Peyer's patch (tissue), 4 donors: ENCODE results near the gene PCNT. TPM values are rescaled to one million over a fixed set of nuclear protein-coding genes. Genes with fewer than 3 reads are reported as not detected.

Experiments
- DNase-seq, 3 donors: peaks; one replicate each; pipeline ENCODE4 v3.0.0-alpha.2; 2017 to 2019
- H3K27ac ChIP-seq, 4 donors: fragments of 200-600 bp; sonication (generic); one replicate each; pipeline ENCODE4 v1.5.1; 2016 to 2019
- H3K27me3 ChIP-seq, 2 donors: fragments of 200-600 bp; sonication (generic); one replicate each; pipeline ENCODE4 v1.5.1; 2019
- H3K36me3 ChIP-seq, 3 donors: fragments of 200-600 bp; sonication (generic); one replicate each; pipeline ENCODE4 v1.5.1; 2016 to 2019
- H3K4me1 ChIP-seq, 4 donors: fragments of 200-600 bp; sonication (generic); one replicate each; pipeline ENCODE4 v1.5.1; 2016 to 2019
- H3K4me3 ChIP-seq, 4 donors: fragments of 200-600 bp; sonication (generic); 1 replicate in 3 of 4; 2 replicates in 1 of 4; pipeline ENCODE4 v1.5.1; 2016 to 2019; ENCODE audit warnings: mild to moderate bottlenecking in 1 of 4
- H3K9me3 ChIP-seq, 4 donors: fragments of 200-600 bp; sonication (generic); one replicate each; pipeline ENCODE4 v1.5.1; 2016 to 2019; ENCODE audit warnings: mild to moderate bottlenecking in 1 of 4
- CTCF ChIP-seq, 6 experiments: fragments of 450-650 bp in 4 of 6; fragments of 200-600 bp in 2 of 6; sonication (generic) in 1 of 6; IDR thresholded peaks; one replicate each; pipeline ENCODE4 v1.5.1; 2017 to 2019; ENCODE audit warnings: antibody characterized with exemption in 6 of 6, mild to moderate bottlenecking in 3 of 6, moderate library complexity in 1 of 6
- POLR2A ChIP-seq, 2 donors: fragments of 450-650 bp; IDR thresholded peaks; one replicate each; pipeline ENCODE4 v1.5.1; 2017; ENCODE audit warnings: antibody characterized with exemption in 2 of 2, mild to moderate bottlenecking in 2 of 2, moderate library complexity in 2 of 2
- total RNA-seq, 4 donors: library from RNA; depleted of rRNA; stranded (reverse); fragments of >200 nt; gene quantifications; one replicate each; pipeline ENCODE4 v1.1.0, GENCODE V29; 2016

PCNT gene
- total RNA-seq, 4 donors from 2014 or later = 29.2 to 119 (median 59.5) TPM

DNA sequence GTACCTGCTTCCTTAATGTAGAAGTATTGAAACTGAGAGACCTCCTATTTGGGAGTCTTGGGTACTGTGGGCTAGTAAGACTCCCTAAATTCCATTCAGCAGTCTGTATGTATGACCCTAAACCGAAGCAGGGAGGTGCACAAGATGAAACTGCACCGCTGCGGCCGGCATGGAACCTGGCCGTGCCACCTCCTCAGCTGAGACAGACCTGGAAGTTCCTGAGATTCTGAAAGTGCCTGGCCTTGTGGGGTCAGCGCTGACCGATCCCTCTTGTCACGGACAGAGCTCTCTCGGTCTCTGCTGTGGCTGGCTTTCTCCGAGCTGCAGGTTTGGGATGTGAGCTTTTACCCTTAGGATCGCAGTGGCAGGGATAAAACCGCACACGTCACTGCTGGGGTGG is 27.0 kb downstream of the PCNT start:
- Histone ChIP-seq H3K4me3 (no peak overlapping the region), H3K36me3 (peaks cover 0 to 100% (median 0%) of the 10 kb centered on the region in 3 donors)
- TF ChIP-seq CTCF (IDR thresholded peaks at IDR 0.05) (no peak), POLR2A (IDR thresholded peaks at IDR 0.05) (no peak)

GRCh38 chr21:46351476-46352163 is 27.7 kb downstream of the PCNT start:
- peaks cover 0 to 100% (median 0%) of the 10 kb centered on the region in 3 donors for H3K36me3 ChIP-seq
- no peak for DNase-seq
- no peaks in the 10 kb centered on the region for H3K27me3 ChIP-seq
- no peak overlapping the region for H3K27ac ChIP-seq
- no peak overlapping the region for H3K4me3 ChIP-seq
- H3K4me1 ChIP-seq = no peaks in the 10 kb centered on the region
- no peak for TF ChIP-seq POLR2A (IDR thresholded peaks at IDR 0.05)
- no peak for TF ChIP-seq CTCF (IDR thresholded peaks at IDR 0.05)
- H3K9me3 ChIP-seq = no peaks in the 10 kb centered on the region

More for the DNA sequence above, 27.0 kb downstream of the PCNT start:
- no peak overlapping the region for H3K27ac ChIP-seq
- H3K9me3 ChIP-seq = no peaks in the 10 kb centered on the region
- no peak for DNase-seq
- H3K4me1 ChIP-seq = no peaks in the 10 kb centered on the region
- H3K27me3 ChIP-seq = no peaks in the 10 kb centered on the region

GRCh38 chr21:46352164-46352515 is 28.2 kb downstream of the PCNT start:
- DNase-seq = no peak
- peaks cover 0 to 100% (median 0%) of the 10 kb centered on the region in 3 donors for H3K36me3 ChIP-seq
- H3K4me3 ChIP-seq = no peak overlapping the region
- no peak overlapping the region for H3K27ac ChIP-seq
- no peaks in the 10 kb centered on the region for H3K27me3 ChIP-seq
- TF ChIP-seq CTCF (IDR thresholded peaks at IDR 0.05) (no peak), POLR2A (IDR thresholded peaks at IDR 0.05) (no peak)
- H3K4me1 ChIP-seq = no peaks in the 10 kb centered on the region
- no peaks in the 10 kb centered on the region for H3K9me3 ChIP-seq

GRCh38 chr21:46352913-46353312 is 29.0 kb downstream of the PCNT start:
- Histone ChIP-seq H3K9me3 (no peaks in the 10 kb centered on the region), H3K4me3 (no peak overlapping the region), H3K27ac (no peak overlapping the region), H3K36me3 (peaks cover 0 to 100% (median 0%) of the 10 kb centered on the region in 3 donors), H3K27me3 (no peaks in the 10 kb centered on the region), H3K4me1 (no peaks in the 10 kb centered on the region)
- TF ChIP-seq CTCF (IDR thresholded peaks at IDR 0.05) (no peak), POLR2A (IDR thresholded peaks at IDR 0.05) (no peak)
- DNase-seq = no peak

DNA sequence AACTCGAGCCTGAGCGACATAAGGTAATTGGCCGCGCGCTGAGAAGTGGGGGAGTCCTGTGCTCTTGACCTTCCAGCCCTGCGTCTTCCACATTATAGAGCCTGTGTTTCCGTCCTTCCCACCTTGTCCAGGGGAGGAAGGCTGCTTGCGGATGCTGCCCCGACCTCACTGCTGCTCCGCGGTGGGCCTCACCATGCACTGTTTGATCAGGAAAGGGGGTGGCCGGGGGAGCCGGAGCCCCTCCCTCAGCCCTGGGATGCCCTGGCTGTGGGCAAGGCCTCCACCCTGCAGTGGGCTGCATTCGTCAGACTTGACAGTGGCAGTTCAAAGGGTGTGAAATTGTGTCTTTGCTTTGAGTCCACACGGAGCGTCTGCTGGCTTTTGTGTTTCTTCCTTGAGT is 30.1 kb downstream of the PCNT start:
- Histone ChIP-seq H3K4me1 (no peaks in the 10 kb centered on the region), H3K36me3 (peaks cover 0 to 94% (median 0%) of the 10 kb centered on the region in 3 donors), H3K9me3 (no peaks in the 10 kb centered on the region), H3K27me3 (no peaks in the 10 kb centered on the region), H3K27ac (no peak overlapping the region), H3K4me3 (no peak overlapping the region)
- TF ChIP-seq CTCF (IDR thresholded peaks at IDR 0.05) = no peak
- TF ChIP-seq POLR2A (IDR thresholded peaks at IDR 0.05) = no peak
- no peak for DNase-seq
